Mucosa of gallbladder (tissue), 1 donor: ENCODE results near the gene NALF2. TPM values are rescaled to one million over a fixed set of nuclear protein-coding genes. Genes with fewer than 3 reads are reported as not detected.
A peak's percentile ranks its signal among the peaks of the same experiment; 100 is the strongest.

ENCODE experiments used
- DNase-seq: peaks from one replicate; pipeline ENCODE4 v3.0.0-alpha.2; 2020; ENCODE audit warnings: low spot score
- total RNA-seq: library from RNA; stranded (reverse); gene quantifications from one replicate; pipeline ENCODE4 v1.2.1, GENCODE V29; 2021
- donor health status: DM: no; HTN: no; CAD: no.

Gene NALF2
- total RNA-seq, result 1.8 TPM

- DNase-seq, result peak; percentile 66
These were observed at the start of gene NALF2 for GRCh38 chrX:69503782-69504625. Gene NALF2 (plus strand): TSS chrX:69504326. CDS start chrX:69505283, 957 bp downstream.

GRCh38 chrX:69457756-69458155 is 46.4 kb upstream of the NALF2 start:
- DNase-seq, result no peak

DNA sequence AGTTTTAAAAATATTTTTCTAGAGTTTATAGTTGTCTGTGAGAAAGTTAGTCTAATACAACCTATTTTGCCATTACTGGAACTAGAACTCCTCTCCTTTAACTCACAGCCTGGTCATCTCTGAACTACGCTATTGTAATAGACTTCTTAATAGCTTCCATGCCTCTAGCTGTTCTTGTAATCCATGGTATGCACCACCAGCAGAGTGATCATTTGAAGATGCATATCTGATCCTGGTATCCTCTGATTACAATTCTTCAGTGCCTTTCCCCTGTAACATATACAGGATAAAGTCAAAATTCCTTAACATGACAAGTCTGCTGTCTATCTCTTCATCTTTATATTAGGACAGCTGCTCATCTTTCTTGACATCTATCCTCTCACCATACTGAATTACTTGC is 37.6 kb upstream of the NALF2 start:
- no peak for DNase-seq

GRCh38 chrX:69469975-69470374 is 34.2 kb upstream of the NALF2 start:
- no peak for DNase-seq

DNA sequence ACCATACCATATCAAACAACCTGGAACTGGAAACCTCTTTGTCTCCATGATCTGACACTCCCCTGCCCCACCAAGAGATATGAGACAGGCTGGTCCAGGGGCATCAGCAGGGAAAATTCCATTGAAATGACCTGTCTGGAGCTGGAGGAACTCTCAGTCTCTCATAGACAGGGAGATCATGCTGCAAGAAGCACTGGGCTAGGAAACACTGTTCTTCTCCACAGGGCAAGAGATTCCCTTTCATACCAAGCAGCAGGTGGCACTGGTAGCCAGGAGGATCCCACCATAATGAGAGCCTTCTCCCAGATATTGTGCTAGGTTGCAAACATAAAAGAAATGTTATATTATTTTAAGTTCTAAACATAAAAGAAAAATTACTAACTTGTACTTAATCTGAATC is 14.5 kb upstream of the NALF2 start:
- no peak for DNase-seq

DNA sequence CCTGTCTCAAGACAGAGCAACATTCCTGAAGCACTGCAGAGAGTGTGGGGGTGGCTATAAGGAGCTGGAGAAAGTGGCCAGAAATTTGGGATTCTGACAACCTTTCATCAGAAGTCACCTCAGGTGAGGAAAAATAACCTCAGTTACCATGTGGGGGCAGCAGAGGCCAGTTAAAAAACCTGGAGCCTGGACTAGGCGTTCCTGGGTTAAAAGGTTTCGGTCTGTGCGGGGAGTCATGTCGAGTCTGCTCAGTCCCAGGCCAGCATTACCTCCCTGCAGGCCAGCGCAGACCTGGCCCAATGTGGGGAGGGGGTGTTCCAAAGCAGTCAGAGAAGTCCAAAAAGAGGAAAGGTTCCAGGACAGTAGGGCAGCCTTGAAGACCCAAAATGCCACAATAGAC is 10.9 kb upstream of the NALF2 start:
- DNase-seq, result no peak

DNA sequence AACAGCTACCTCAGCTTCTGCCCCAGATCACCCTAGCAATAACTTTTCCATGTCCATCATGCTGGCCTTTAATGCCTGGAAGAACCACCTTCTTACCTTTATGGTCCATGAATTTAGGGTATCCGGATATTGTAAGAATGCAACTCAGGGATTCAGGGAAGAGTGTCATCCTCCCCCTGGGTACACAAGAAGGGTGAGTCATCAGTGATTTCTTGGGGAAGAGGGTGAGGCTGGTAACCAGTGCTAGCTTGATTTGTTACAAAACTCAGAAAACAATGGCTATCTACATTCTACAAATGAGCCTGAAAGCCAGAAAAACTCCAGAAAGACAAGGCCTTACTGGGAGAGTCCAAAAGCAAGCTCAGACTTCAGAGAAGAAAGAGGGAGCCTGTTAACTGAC is 10.4 kb upstream of the NALF2 start:
- no peak for DNase-seq

GRCh38 chrX:69496183-69496582 is 7.9 kb upstream of the NALF2 start:
- no peak for DNase-seq

DNA sequence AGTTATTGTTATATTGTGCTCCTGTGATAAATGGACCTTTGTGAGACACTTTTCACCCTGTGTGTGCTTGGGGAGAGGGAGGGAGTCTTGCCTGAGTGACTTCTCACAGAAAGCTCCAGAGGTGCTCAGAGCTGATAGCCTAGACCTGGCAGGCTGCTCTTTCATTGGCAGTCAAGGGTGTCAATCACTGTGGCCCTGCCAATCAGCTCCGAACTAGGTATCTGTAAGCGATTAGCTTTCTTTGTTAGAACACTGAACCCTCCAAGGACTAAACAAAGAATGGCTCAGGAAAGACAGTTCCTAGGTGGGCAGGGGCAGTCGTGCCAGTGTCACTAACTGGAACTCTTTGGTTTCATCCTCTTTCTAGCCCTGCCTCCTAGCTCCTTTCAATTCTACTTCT is 2.7 kb upstream of the NALF2 start:
- no peak for DNase-seq

DNA sequence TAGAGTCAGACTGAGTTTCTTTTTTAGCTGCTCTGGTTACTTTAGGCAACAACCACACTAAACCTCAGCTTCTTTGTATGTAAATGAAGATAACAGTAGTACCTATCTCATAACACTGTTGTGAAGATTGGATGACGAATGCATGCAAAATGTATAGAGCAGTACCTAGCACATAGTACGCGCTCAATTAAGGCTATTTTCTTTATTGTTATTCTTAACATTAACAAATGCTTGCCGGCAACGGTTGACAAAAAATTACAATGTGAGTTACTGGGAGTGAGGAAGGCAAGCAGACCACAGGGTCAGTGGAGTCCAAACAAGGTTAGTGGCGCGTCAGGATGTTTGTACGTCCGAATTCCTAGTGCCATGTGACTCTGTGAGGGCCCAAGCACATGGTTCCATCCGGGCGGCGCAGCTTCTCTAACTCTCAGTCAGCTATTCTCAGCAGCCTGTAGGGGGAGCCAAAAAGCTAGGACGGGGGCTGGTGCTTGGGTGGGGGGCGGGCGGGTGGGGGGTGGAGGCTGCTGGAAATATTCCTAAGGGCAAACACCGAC is 821 bp upstream of the NALF2 start:
- DNase-seq, result no peak

DNA sequence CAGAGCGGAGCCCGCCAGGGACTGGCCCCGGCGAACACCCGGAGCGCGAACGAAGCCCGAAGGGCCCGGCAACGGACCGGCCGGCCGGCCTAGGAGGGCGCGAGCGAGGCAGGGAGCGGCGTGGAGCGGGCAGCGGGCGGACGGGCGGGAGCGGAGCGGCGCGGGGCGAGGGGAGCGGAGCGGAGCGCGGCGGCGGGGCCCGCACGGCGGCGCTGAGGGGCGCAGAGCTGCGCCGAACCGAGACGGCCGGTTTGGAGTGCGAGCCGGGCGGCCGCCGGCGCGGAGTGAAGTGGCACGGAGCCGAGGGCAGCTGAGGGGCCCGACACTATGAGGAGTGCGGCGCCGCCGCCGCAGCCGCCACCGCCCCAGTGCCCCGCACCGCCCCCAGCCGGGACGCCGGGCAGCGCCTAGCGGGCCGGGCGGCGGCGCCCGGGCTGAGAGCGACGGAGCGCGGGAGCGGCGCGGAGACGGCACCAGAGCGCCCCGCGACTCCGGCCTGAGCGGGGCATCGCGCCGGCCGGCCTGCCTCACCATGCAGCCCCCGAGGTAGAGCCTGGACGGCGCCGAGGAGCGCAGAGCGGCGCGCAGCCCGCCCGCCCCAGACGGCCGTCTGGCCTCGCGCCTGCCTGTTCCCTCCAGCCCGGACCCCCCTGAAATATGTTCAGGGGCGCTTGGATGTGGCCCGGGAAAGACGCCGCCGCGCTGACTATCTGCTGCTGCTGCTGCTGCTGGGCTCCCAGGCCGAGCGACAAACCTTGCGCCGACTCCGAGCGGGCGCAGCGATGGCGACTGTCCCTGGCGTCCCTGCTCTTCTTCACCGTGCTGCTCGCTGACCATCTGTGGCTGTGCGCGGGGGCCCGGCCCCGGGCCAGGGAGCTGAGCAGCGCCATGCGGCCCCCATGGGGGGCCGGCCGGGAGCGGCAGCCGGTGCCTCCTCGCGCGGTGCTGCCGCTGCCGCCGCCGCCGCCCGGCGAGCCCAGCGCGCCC is 793 bp downstream of the NALF2 start:
- DNase-seq, result no peak

GRCh38 chrX:69505772-69506616 is 1.9 kb downstream of the NALF2 start:
- no peak for DNase-seq

DNA sequence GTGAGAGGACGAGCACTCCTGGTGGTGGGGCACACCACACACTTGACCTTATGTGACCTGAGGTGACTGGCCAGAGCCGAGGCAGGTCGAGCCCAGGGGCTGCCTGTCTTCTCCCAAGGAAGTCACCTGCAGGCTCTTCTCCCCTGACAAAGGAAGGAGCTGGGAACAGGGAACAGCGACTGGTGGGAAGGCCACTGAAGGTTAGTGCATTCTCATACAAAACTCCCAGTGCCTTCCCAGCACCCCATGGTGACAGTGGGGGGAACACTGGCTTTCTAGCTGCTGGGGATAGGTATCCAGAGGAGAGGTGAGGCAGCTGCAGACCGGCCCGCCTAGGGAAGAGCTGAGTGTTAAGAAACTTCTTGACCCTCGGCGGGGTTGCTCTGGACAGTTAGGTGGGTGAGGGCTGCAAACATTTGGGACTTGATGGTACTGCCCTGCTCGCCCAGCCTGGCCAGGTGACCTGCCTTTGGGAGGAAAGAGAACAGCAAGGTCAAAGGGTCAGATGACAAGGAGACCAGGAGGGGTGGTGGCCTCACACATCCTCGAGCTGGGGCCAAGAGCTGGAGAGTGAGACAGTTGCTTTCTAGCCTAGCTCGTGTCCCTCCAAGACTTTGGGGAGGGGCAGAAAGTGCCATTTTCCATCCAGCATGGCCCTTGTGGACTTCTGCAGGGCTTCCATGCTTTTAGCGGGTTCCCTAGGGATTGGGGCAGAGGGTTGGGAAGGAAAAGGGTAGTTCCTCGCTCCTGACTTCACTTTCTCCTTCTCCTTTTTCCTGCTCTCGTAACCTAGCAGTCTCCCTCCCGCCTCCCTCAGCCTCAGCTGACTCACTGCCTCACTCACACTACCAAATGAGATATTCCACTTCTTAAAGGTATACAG is 2.7 kb downstream of the NALF2 start:
- no peak for DNase-seq

DNA sequence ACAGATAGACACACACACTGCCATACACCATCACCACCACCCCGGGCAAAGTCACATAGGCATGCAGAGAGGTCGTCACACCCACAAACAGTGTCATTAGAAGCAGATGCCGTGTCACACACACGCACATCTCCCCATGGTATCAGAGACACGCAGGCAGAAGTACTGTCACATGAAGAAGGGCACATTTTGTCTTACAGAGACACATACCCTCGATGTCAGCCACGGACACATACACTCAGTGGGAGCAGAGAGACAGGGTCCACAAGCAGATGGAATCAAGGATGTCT is 3.3 kb downstream of the NALF2 start:
- no peak for DNase-seq

- DNase-seq, result no peak
These were observed 4.5 kb downstream of the NALF2 start for GRCh38 chrX:69508610-69509009.

DNA sequence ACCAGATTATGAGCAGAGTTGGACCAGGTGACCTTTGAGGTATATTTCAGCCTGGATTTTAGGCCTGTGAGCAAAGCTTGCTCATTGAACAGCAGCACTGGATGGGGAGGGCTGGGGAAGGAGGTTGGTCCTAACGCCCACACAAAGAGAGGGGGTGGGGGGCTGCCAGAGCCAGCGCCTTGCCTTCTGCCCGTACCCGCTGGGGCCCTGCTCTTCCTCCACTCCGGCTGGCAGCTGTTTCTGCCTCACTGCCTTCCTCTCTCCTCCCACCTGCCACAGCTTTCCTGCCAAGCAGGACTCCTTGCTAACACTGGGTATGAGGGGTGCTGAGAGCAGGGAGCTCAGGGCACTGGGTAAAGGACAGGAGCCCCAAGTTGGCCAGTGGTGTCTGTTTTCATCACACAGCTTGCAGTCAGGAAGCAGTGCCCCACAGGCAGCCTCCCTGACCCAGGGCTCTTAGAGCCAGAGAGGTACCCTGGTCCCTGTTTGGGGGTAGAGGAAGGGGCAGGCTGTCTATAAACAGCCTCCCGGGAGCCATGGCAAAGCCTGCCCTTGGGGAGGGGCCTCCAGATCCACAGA is 6.1 kb downstream of the NALF2 start:
- no peak for DNase-seq

DNA sequence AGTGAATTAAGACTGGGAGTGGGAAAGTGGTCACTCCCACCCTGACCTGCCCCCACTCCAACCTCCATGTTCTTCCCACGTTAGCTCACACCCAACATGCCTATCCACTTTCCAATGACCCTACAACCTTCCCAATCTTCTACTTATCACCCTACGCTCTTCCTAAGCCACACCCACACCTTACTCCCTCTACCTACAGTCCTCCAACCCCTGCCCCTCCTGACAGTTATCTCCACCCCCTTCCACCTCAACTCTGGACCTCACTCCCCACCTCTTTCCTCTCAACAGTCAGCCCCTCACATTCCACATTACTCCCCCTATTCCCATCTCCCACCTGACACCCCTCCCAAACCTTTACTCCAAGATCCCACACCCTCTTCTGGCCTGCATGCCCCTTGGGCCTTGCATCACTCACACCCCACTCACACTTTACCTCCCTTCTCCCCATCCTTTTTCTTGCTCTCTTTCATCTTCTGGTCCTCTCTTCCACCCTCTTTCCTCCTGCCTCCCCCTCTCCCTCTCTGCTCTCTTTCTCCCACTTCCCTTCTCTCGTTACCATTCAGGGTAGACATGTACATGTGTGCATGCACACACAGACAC is 6.9 kb downstream of the NALF2 start:
- DNase-seq, result no peak

DNA sequence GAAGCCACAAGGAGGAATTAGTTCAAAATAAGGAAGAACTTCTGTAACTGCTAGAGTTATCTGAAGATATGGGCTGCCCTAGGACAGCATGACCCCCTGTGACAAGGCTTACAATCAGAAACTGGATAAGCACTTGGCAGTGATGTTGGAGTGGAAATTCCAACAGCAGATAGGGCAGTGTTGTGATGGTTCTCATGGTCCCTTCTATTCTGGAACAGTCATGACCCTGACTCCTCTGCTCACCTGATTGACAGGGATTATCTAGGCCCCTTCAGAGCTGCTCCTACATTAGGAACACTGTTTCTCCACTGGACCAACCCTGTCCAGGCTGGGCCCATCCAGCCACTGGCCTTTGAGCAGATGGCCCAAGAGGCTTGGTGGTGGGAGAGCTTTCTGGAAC is 17.9 kb downstream of the NALF2 start:
- DNase-seq, result no peak

DNA sequence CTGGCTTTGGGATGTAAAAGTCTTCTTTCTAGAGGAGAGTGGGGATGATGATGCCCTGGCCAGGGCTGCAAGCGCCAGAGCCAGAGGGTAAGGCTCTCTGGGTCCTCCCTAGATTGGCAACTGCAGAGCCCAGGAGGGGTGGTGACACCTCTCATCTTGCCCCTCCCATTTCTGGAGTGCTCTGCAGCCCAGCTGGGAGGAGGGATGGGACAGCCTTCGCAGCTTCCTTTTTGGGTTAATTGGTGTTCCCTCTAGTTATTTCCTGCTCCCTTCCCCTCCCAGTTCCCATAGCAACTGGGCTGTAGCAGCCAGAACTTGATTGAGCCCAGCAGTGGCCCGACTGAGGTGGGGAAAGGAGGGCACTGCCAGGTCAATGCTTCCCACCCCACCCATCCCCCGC is 19.2 kb downstream of the NALF2 start:
- DNase-seq, result no peak

DNA sequence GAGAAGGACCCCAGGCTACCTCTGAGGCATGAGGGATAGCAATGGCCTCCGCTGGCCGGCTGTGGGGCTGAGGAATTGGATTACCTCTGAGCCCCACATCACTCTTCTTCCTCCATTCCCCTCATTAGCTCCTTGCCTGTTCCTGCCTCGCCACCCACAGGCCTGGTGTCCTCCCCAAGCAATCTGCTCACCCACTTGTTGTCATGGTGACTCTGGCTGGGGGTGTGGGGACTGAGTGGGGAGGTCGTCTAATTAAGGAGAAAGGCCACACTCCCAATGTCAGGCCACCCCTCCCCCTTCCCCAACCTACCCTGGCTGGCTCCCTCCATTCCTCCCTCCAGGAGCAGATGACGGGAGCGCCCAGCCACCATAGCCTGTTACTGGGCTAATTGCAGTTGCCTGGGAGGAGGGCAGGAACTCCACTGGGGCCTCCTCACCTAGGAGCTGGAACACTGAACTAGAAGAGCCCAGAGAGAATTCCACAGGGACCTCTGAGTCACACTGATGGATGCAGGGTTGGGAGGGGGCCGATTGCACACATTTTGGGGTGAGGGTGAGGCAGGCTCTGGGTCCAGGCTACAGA is 20.7 kb downstream of the NALF2 start:
- no peak for DNase-seq
